ENCODE results near the gene SLC44A3. TPM values are rescaled to one million over a fixed set of nuclear protein-coding genes. Genes with fewer than 3 reads are reported as not detected.

SLC44A3 gene
- total RNA-seq, 6 donors from 2014 or later = 6.3 to 24.2 (median 17.8) TPM

DNA sequence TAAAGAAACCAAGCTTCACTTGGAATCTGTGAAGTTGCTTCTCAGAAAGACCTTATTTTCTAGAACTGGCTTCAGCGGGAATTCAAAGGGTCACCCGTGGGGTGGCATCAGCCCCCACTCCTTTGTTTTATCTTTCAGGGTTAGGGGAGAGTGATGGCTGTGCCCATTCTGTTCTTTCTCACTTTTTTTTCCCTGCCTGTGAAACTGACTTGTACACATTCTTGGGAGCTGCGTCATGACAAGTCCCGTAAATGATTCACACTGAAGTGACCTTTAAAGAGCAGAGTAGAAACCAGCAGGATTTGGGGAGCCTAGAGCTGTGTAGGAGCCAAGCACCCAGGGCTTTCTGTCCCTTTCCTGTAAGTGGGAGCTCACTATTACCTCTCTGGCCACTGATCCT, 43.8 kb downstream of the SLC44A3 start:
- peak in 1 of 2 donors; percentile 72 for DNase-seq
- TF ChIP-seq EP300 (IDR thresholded peaks at IDR 0.05) (peak; percentile 47 to 90 (median 60)), POLR2A (IDR thresholded peaks at IDR 0.05) (peak in 1 of 4 donors; percentile 35), POLR2AphosphoS5 (IDR thresholded peaks at IDR 0.05) (peak; percentile 36 to 84)
- TF ChIP-seq, protein P1, sequence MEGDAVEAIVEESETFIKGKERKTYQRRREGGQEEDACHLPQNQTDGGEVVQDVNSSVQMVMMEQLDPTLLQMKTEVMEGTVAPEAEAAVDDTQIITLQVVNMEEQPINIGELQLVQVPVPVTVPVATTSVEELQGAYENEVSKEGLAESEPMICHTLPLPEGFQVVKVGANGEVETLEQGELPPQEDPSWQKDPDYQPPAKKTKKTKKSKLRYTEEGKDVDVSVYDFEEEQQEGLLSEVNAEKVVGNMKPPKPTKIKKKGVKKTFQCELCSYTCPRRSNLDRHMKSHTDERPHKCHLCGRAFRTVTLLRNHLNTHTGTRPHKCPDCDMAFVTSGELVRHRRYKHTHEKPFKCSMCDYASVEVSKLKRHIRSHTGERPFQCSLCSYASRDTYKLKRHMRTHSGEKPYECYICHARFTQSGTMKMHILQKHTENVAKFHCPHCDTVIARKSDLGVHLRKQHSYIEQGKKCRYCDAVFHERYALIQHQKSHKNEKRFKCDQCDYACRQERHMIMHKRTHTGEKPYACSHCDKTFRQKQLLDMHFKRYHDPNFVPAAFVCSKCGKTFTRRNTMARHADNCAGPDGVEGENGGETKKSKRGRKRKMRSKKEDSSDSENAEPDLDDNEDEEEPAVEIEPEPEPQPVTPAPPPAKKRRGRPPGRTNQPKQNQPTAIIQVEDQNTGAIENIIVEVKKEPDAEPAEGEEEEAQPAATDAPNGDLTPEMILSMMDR (IDR thresholded peaks at IDR 0.05) = no peak
- WGBS, 2 donors = 52 to 58% methylated on average over 4 of the region's 4 CpGs
- Histone ChIP-seq H3K4me1 (peaks cover 23 to 32% (median 29%) of the 10 kb centered on the region in 4 donors), H3K4me3 (no peak overlapping the region), H3K9me3 (no peaks in the 10 kb centered on the region), H3K27ac (peak overlapping the region; percentile 78 to 83 (median 82)), H3K36me3 (no peaks in the 10 kb centered on the region), H3K27me3 (no peaks in the 10 kb centered on the region)
- ATAC-seq (ENCODE audit: low FRiP score in 2 of 2) = peak; percentile 91 to 92

DNA sequence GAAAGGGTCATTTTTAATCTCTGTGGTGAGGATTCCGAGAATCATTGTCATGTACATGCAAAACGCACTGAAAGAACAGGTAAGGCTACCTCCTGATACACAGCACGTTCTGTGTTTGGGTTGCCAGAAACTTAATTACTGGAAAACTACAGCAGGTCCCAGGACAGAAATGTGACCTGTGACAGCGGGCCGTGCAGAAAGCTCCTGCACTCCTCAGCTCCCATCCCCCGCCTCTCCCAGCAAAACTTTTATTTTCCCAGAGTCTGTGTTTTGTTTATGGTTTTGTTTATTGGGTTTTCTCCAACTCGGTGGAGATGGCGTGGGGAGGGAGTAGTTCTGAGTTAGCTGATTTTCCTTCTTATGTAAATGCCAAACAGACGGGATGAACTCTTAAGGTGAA, 44.7 kb downstream of the SLC44A3 start:
- Histone ChIP-seq H3K4me3 (no peak overlapping the region), H3K27me3 (no peaks in the 10 kb centered on the region), H3K36me3 (no peaks in the 10 kb centered on the region), H3K4me1 (peaks cover 23 to 32% (median 29%) of the 10 kb centered on the region in 4 donors), H3K27ac (peak overlapping the region; percentile 78 to 83 (median 82)), H3K9me3 (no peaks in the 10 kb centered on the region)
- ATAC-seq (ENCODE audit: low FRiP score in 2 of 2) = no peak
- whole genome bisulfite sequencing, 2 donors = 54 to 60% methylated on average over 9 of the region's 9 CpGs
- DNase-seq = no peak
- TF ChIP-seq POLR2A (IDR thresholded peaks at IDR 0.05) (no peak), EP300 (IDR thresholded peaks at IDR 0.05) (peak in 1 of 4 donors; percentile 18), POLR2AphosphoS5 (IDR thresholded peaks at IDR 0.05) (no peak)

- Histone ChIP-seq H3K36me3 (no peaks in the 10 kb centered on the region), H3K4me1 (peaks cover 23 to 32% (median 29%) of the 10 kb centered on the region in 4 donors), H3K4me3 (no peak overlapping the region), H3K27ac (peak overlapping the region in 3 of 4 donors; percentile 82 to 83 (median 82)), H3K9me3 (no peaks in the 10 kb centered on the region), H3K27me3 (no peaks in the 10 kb centered on the region)
- ATAC-seq (ENCODE audit: low FRiP score in 2 of 2) (no peak), DNase-seq (no peak)
- TF ChIP-seq POLR2AphosphoS5 (IDR thresholded peaks at IDR 0.05) (no peak), EP300 (IDR thresholded peaks at IDR 0.05) (no peak), POLR2A (IDR thresholded peaks at IDR 0.05) (no peak)
- TF ChIP-seq, protein P1 (IDR thresholded peaks at IDR 0.05) = no peak
- 65 to 68% methylated on average over 4 of the region's 4 CpGs for WGBS, 2 donors
Measured at GRCh38 chr1:94865360-94865759, 45.2 kb downstream of the SLC44A3 start.

GRCh38 chr1:94866164-94866807, 46.1 kb downstream of the SLC44A3 start:
- no peak for ATAC-seq (ENCODE audit: low FRiP score in 2 of 2)
- H3K27ac ChIP-seq = peak overlapping the region in 2 of 4 donors; percentile 14 to 15
- no peak for DNase-seq
- no peaks in the 10 kb centered on the region for H3K9me3 ChIP-seq
- TF ChIP-seq EP300 (IDR thresholded peaks at IDR 0.05) (no peak), POLR2A (IDR thresholded peaks at IDR 0.05) (no peak), POLR2AphosphoS5 (IDR thresholded peaks at IDR 0.05) (no peak)
- TF ChIP-seq, protein P1 (IDR thresholded peaks at IDR 0.05) = no peak
- H3K36me3 ChIP-seq = no peaks in the 10 kb centered on the region
- no peaks in the 10 kb centered on the region for H3K27me3 ChIP-seq
- no peak overlapping the region for H3K4me3 ChIP-seq
- 91% methylated on average over 4 of the region's 4 CpGs for WGBS, 2 donors
- H3K4me1 ChIP-seq = peaks cover 23 to 32% (median 29%) of the 10 kb centered on the region in 4 donors

DNA sequence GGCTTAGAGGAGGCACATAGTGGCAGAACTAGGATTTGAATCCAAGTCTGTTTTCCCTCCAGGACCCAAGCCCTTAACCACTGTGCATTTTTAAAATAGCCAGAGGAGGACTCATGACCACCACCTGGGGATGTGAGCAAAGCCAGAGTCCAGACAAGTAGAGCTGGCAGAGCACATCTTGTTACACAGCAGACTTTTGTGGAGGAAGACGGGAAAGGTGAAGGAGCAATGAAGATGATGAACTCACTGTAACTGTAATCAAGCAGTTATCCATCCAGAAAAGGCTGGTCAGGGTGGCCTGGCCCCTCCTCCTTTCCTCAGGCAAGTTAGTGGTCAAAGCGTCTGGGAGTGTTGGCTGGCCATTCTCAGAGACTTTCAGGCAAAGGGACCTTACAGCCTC, 50.9 kb downstream of the SLC44A3 start:
- no peak for DNase-seq

More for the DNA sequence above, 50.9 kb downstream of the SLC44A3 start:
- ATAC-seq (ENCODE audit: low FRiP score in 2 of 2) = no peak
- Histone ChIP-seq H3K27ac (no peak overlapping the region), H3K36me3 (no peaks in the 10 kb centered on the region), H3K4me1 (peaks cover 0 to 7% (median 2%) of the 10 kb centered on the region in 4 donors), H3K9me3 (no peaks in the 10 kb centered on the region), H3K27me3 (no peaks in the 10 kb centered on the region), H3K4me3 (no peak overlapping the region)
- TF ChIP-seq POLR2A (IDR thresholded peaks at IDR 0.05) = no peak
- TF ChIP-seq EP300 (IDR thresholded peaks at IDR 0.05) = no peak
- TF ChIP-seq, protein P1 (IDR thresholded peaks at IDR 0.05) = no peak
- TF ChIP-seq POLR2AphosphoS5 (IDR thresholded peaks at IDR 0.05) = no peak
- WGBS, 2 donors = 93 to 97% methylated on average over 2 of the region's 2 CpGs

All from upper lobe of left lung (tissue), 6 donors.